ENCODE measurements around the gene CARD16.
A peak's percentile ranks its signal among the peaks of the same experiment; 100 is the strongest.
"Not testable (repeated sequence)": the region's sequence is repeated elsewhere in the genome, so short reads cannot be mapped to it uniquely, and the experiment has no call there.

CARD16 gene

GRCh38 chr11:105044557-105045524 lies at the start of gene CARD16:
Gene CARD16, minus strand, starts transcription at chr11:105045335. Its CDS starts 38 bp downstream, at chr11:105045297.
- peak; percentile 66 for DNase-seq

- no peak for DNase-seq
Observed at GRCh38 chr11:105092256-105093239, 47.4 kb upstream of the CARD16 start.

GRCh38 chr11:105081412-105082150 lies 36.4 kb upstream of the CARD16 start:
- no peak for DNase-seq

GRCh38 chr11:105080171-105080906 lies 35.2 kb upstream of the CARD16 start:
- DNase-seq, result not testable (repeated sequence)

GRCh38 chr11:105078283-105078682 lies 33.1 kb upstream of the CARD16 start:
- DNase-seq, result no peak

GRCh38 chr11:105077141-105077790 lies 32.1 kb upstream of the CARD16 start:
- not testable (repeated sequence) for DNase-seq

- no peak for DNase-seq
Observed at GRCh38 chr11:105074166-105074530, 29.0 kb upstream of the CARD16 start.

GRCh38 chr11:105073456-105074165 lies 28.5 kb upstream of the CARD16 start:
- no peak for DNase-seq

- not testable (repeated sequence) for DNase-seq
Observed at GRCh38 chr11:105072080-105072479, 26.9 kb upstream of the CARD16 start.

- DNase-seq, result peak; percentile 63
Observed at GRCh38 chr11:105071089-105071732, 26.1 kb upstream of the CARD16 start.

GRCh38 chr11:105070306-105070705 lies 25.2 kb upstream of the CARD16 start:
- DNase-seq, result peak; percentile 33

GRCh38 chr11:105069749-105070148 lies 24.6 kb upstream of the CARD16 start:
- not testable (repeated sequence) for DNase-seq

- not testable (repeated sequence) for DNase-seq
Observed at GRCh38 chr11:105063245-105063941, 18.3 kb upstream of the CARD16 start.

GRCh38 chr11:105057432-105057831 lies 12.3 kb upstream of the CARD16 start:
- no peak for DNase-seq

GRCh38 chr11:105056446-105056845 lies 11.3 kb upstream of the CARD16 start:
- DNase-seq, result no peak

- no peak for DNase-seq
Observed at GRCh38 chr11:105054723-105055493, 9.8 kb upstream of the CARD16 start.

GRCh38 chr11:105052487-105052886 lies 7.4 kb upstream of the CARD16 start:
- DNase-seq, result no peak

GRCh38 chr11:105051559-105051958 lies 6.4 kb upstream of the CARD16 start:
- no peak for DNase-seq

- no peak for DNase-seq
Observed at GRCh38 chr11:105049481-105049880, 4.3 kb upstream of the CARD16 start.

Data from CD4-positive, alpha-beta T cell treated with Interleukin-4 for 4 hours (primary cell).